ENCODE results near the gene MYOM3.

The MYOM3 gene

GRCh38 chr1:24117132-24117531, 5.2 kb upstream of the MYOM3 start:
- no peak for DNase-seq

DNA sequence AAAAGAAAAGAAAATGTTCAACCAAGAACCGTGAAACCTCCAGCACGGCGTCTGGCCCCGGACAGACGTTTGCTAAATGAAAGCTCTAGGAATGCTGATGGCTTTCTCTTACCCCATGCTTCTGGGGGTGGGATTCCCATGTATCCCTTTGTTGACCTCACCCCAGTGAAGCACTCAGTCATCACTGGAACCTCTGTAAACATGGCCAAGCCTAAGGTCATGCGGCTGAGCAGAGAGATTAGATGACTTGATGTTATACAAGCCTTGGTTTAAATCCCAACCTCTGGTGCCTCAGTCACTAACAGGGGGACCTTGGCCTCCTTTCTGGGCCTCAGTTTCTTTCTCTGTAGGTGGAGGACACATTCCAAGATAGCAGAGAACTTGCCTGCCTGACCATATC, 2.8 kb upstream of the MYOM3 start:
- DNase-seq: no peak

GRCh38 chr1:24113641-24114033, 1.7 kb upstream of the MYOM3 start:
- no peak for DNase-seq

- DNase-seq: peak in 2 of 58 donors; percentile 8 to 28
Observed at GRCh38 chr1:24111262-24111995, 506 bp downstream of the MYOM3 start.

DNA sequence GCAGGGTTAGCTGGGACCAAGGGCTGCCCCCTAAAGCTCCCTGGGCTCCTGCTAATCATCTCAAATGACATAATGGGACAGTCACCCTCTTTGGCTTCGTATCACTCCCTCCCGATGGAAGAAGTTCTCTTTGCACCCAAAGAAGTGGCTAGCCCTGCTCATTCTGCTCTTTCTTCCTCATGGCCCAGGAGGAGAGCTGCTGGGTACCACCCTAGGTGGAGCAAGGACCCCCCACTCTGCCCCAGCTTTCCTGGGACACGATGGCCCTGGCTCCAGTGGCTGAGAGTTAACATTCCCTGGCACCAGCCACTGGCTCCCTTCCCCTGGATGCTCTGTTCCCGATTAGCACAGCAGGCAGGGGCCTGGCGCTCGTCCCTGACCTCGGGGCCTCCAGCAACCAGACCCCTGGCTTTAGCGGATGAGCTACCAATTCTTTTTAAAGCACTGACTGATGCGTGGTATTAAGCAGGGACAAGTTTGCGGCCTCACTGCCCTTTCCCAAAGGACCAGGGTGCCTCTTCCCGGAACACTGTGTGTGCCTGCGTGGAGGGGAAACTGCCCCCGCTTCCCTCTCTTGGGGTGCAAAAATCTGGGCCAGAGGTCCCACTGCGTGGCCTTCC, 1.2 kb downstream of the MYOM3 start:
- peak in 1 of 58 donors; percentile 8 for DNase-seq

DNA sequence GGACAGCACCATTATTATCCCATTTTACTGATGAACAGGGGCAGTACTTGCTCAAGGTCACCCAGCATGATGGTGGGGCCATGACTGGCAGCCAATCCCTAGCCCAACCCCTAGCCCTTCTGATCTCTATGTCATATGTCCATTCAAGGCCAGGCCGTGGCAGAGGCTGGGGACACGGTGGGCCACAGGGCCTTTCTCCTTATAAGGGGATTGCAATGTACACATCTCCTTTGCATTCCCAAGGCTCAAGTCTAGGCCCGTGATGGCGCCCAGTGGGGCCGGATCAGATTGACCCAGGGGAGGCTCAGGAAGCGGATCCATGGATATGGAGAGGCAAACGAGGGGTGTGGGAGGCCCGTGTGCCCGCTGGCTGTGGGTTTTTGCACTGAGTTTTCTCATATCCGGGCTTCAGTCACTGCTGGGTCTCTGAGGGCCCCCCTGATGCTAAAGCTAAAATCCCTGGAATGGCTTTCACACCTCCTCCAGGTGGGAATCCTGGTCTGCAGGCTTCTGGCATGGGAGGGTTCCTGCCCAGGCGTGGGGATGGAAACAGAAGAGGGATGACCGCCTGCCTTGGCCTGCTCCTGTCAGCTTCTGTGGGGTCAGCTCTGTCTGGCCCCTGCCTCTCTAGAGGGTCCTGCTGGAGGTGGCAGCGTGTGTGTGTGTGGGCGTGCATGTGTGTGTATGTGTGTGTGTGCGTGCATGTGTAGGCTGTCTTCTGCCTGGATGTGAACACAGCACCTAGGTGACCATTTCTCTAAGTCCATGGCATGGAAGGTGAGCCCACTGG, 2.1 kb downstream of the MYOM3 start:
- no peak for DNase-seq

- no peak for DNase-seq
Observed at GRCh38 chr1:24109166-24109483, 2.8 kb downstream of the MYOM3 start.

- DNase-seq: no peak
Observed at GRCh38 chr1:24108334-24109165, 3.4 kb downstream of the MYOM3 start.

DNA sequence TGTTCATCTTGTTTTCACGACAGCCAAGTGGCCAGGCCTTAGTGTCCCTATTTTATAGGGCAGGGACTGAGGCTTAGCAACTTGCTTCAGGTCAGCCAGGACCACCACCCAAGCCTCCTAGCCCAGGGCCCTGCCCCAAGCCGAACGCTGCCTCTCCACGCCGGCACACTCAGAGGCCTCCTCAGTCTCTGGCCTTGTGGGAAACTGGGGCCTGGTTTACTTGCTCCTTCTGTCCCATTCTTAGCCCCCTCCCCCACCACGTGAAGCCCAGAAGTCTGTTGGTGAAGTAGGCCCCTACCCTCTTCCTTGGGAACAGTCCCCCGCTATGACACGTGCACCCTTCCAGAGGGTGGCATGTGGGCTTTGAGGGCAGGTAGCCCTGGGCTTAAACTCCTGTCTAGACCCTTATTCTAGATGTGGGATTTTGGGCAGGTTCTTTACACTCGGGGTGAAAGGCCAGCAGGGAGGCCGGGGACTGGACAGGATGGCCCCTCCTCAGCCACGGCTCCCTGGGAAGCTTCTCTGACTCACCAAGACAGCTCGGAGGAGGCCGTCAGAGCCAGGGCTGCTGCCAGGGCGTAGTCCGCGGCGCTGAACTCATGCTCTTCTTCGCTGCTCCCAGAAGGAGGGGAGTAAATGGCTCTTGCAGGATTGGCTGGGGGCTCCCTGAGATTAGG, 4.3 kb downstream of the MYOM3 start:
- DNase-seq: no peak

GRCh38 chr1:24105368-24106160, 6.4 kb downstream of the MYOM3 start:
- DNase-seq: no peak

DNA sequence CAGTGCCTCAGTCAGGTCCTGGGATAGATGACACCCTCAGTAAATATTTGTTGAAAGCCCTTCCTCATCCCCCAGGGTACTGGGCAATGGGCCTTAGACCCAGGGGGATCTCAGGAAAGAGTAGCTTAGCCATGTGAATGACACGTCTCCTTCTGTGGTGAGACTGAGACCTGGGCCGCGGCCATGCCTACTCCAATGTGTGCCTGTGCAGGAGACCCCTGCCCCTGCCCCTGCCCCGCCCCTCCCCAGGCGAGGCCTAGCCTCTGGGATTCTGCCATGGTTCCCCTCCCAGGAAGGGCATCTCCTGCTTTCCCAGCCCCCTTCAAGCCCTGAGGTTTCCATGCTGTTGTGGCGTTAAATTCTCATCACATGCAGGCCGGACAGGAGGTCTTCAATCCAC, 7.1 kb downstream of the MYOM3 start:
- no peak for DNase-seq

- DNase-seq: no peak
Observed at GRCh38 chr1:24103879-24104278, 8.1 kb downstream of the MYOM3 start.

GRCh38 chr1:24103408-24103807, 8.5 kb downstream of the MYOM3 start:
- DNase-seq: no peak

GRCh38 chr1:24102961-24103360, 9.0 kb downstream of the MYOM3 start:
- DNase-seq: peak in 2 of 58 donors; percentile 9 to 26

DNA sequence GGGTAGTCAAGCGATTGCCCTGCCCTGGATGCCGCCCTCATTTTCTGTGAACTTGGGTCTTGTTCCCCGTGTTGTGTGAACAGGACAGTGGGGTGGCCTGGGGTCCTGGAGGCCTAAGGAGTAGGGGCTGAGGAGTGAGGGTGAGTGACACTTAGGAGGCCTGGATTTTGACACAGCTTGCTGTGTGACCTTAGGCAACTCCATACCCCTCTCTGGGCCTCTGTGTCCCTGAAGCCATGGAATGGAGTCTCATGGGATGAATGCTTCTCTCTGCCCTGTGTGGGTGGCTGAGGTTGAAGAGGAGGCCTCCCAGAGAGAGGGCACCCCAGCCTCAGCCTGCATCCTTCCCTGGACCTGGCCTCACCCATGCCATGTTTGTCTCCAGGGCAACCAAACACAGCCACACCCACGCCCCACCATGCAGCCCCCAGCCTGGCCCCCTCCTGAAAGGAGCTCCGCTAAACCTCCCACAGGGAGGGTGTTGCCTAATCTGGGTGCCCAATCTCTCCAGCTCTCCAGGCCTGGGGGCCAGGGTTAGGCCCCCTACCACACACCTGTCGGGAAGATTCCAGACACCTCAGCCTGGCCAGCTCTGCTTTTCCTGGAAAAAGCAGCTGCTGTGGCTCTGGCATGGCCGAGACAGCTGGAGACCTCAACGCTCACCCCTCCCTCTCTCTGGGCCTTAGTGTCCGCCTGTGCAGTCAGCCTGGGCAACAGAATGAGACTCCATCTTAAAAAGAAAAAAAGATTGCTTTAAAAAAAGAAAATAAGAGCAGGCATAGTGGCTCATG, 9.9 kb downstream of the MYOM3 start:
- no peak for DNase-seq

DNA sequence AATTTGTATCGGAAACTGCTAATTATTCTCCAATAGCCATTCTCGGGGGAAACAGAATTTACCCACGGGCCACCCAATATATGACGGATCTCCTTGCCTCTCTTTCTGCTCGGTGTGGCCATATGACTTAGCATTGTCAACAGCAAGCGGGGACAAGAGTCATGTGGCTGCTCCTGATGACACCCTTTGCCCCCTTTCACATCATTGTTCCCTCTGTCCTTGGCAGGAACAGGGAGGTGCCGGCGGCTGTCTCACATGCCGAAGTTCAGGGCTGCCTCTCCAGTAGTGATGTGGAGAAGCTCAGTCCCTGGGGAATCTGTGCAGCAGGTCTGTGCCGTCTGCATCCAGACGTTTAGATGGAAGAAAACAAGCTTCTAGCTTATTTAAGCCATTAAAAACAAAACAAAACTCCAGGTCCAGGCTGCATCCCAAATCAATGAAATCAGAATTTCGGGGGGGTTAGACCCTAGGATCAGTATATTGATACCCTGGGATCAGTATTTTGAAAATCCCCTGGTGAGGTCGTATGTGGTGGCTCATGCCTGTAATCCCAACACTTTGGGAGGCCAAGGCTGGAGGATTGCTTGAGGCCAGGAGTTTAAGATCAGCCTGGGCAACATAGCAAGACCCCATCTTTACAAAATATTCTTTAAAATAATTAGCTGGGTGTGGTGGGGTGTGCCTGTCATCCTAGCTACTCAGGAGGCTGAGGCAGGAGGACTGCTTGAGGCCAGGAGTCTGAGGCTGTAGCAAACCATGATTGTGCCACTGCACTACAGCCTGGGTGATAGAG, 10.8 kb downstream of the MYOM3 start:
- no peak for DNase-seq

GRCh38 chr1:24098943-24099638, 12.8 kb downstream of the MYOM3 start:
- no peak for DNase-seq

DNA sequence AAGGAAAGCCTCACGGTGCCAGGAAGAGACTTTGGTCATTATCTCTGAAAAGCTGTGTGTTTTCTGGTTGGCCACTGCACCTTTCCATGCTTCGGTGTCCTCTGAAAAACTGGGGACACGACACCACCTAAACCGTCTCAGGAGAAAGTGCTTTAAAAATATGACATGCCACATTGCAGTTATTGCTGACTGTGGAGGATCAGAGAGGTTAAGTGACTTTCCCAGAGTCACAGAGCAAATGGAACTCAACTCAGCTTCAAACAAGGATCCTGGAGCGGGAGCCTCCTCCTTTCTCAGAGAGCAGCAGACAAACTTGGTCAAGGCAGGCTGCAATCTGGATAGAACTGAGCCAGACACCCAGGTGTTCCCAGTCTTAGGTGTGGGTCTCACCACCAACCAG, 13.8 kb downstream of the MYOM3 start:
- no peak for DNase-seq
